ENCODE measurements around the gene NINJ2. TPM values are rescaled to one million over a fixed set of nuclear protein-coding genes. Genes with fewer than 3 reads are reported as not detected.

Gene NINJ2
- total RNA-seq, 1 donor = 0.43 TPM

- no peak for DNase-seq (ENCODE audit: low read depth)
- no peak overlapping the region for H3K4me3 ChIP-seq (ENCODE audit: low read depth, low read length)
- TF ChIP-seq CTCF (IDR thresholded peaks at IDR 0.05; ENCODE audit: insufficient read depth, low read depth, low read length) = no peak
Observed at GRCh38 chr12:673849-674248, 10.6 kb upstream of the NINJ2 start.

- TF ChIP-seq CTCF (IDR thresholded peaks at IDR 0.05; ENCODE audit: insufficient read depth, low read depth, low read length) = no peak
- H3K4me3 ChIP-seq (ENCODE audit: low read depth, low read length) = no peak overlapping the region
- no peak for DNase-seq (ENCODE audit: low read depth)
Observed at GRCh38 chr12:669576-669945, 6.3 kb upstream of the NINJ2 start.

- no peak for TF ChIP-seq CTCF (IDR thresholded peaks at IDR 0.05; ENCODE audit: insufficient read depth, low read depth, low read length)
- DNase-seq (ENCODE audit: low read depth) = no peak
- no peak overlapping the region for H3K4me3 ChIP-seq (ENCODE audit: low read depth, low read length)
Observed at GRCh38 chr12:668090-668481, 4.8 kb upstream of the NINJ2 start.

- H3K4me3 ChIP-seq (ENCODE audit: low read depth, low read length) = no peak overlapping the region
- no peak for DNase-seq (ENCODE audit: low read depth)
- TF ChIP-seq CTCF (IDR thresholded peaks at IDR 0.05; ENCODE audit: insufficient read depth, low read depth, low read length) = no peak
Observed at GRCh38 chr12:666766-667308, 3.6 kb upstream of the NINJ2 start.

- no peak overlapping the region for H3K4me3 ChIP-seq (ENCODE audit: low read depth, low read length)
- DNase-seq (ENCODE audit: low read depth) = no peak
- TF ChIP-seq CTCF (IDR thresholded peaks at IDR 0.05; ENCODE audit: insufficient read depth, low read depth, low read length) = no peak
Observed at GRCh38 chr12:666066-666465, 2.8 kb upstream of the NINJ2 start.

GRCh38 chr12:664779-665092, 1.5 kb upstream of the NINJ2 start:
- no peak for DNase-seq (ENCODE audit: low read depth)
- no peak overlapping the region for H3K4me3 ChIP-seq (ENCODE audit: low read depth, low read length)
- TF ChIP-seq CTCF (IDR thresholded peaks at IDR 0.05; ENCODE audit: insufficient read depth, low read depth, low read length) = no peak

GRCh38 chr12:664075-664778, 982 bp upstream of the NINJ2 start:
- TF ChIP-seq CTCF (IDR thresholded peaks at IDR 0.05; ENCODE audit: insufficient read depth, low read depth, low read length) = no peak
- H3K4me3 ChIP-seq (ENCODE audit: low read depth, low read length) = no peak overlapping the region
- DNase-seq (ENCODE audit: low read depth) = no peak

Measured in fibroblast of villous mesenchyme (primary cell).